Psoas muscle (tissue), 8 donors: ENCODE results near the gene OTUD7B. TPM values are rescaled to one million over a fixed set of nuclear protein-coding genes. Genes with fewer than 3 reads are reported as not detected.

ENCODE experiments used
- ATAC-seq, 4 donors: fragments of 200-7000 bp; cut with Tn5 transposase; one replicate each; pipeline ENCODE4 v1.9.1; 2020; ENCODE audit warnings: moderate library complexity in 3 of 4, mild to moderate bottlenecking in 2 of 4
- DNase-seq, 2 donors: peaks; one replicate each; pipeline ENCODE4 v3.0.0-alpha.2; 2020
- H3K27ac ChIP-seq: fragments of 200-600 bp; one replicate; pipeline ENCODE4 v1.8.0; 2022
- H3K27me3 ChIP-seq, 3 donors: fragments of 200-600 bp in 1 of 3; one replicate each; pipeline versions ENCODE4 v1.6.1 to v1.8.0; 2013 to 2022; ENCODE audit warnings: low read length in 2 of 3, mild to moderate bottlenecking in 2 of 3, moderate library complexity in 1 of 3; ENCODE audit not compliant: insufficient read depth in 3 of 3
- H3K36me3 ChIP-seq, 2 donors: fragments of 200-600 bp in 1 of 2; one replicate each; pipeline versions ENCODE4 v1.6.1 to v1.8.0; 2013 to 2022; ENCODE audit warnings: low read depth in 1 of 2, mild to moderate bottlenecking in 1 of 2, moderate library complexity in 1 of 2; ENCODE audit not compliant: insufficient read depth in 1 of 2
- H3K4me1 ChIP-seq: fragments of 200-600 bp; one replicate; pipeline ENCODE4 v1.8.0; 2022
- H3K4me3 ChIP-seq: fragments of 200-600 bp; one replicate; pipeline ENCODE4 v1.8.0; 2022; ENCODE audit warnings: mild to moderate bottlenecking
- H3K9me3 ChIP-seq: fragments of 200-600 bp; one replicate; pipeline ENCODE4 v1.8.0; 2022
- CTCF ChIP-seq: fragments of 200-600 bp; IDR thresholded peaks from one replicate; pipeline ENCODE4 v1.8.0; 2022; ENCODE audit warnings: antibody characterized with exemption
- WGBS, 3 donors: extraction: QIAGEN DNeasy Blood & Tissue Kit; methylation state at CpG; one replicate each; pipeline versions ENCODE4 v1.1.6 to v1.1.7; 2013; 5-methylcytosine and 5-hydroxymethylcytosine counted together
- intact Hi-C, 2 donors: fragments of 100-400 bp; cut with DNase I; formaldehyde crosslinking; loops; one replicate each; pipeline versions ENCODE4 v1.11.0 to v1.14.2; 2022
- polyA plus RNA-seq, 3 donors: library from polyadenylated mRNA; stranded (reverse); fragments of 200-250 nt; gene quantifications; one replicate each; pipeline ENCODE4 v1.2.3, GENCODE V29; 2013
- total RNA-seq, 4 donors: library from RNA; stranded (reverse); fragmentation: NEBNext Ultra II Directional in 2 of 4; extraction: Animal tissue kit (Norgen Biotek cat#: 25700) in 2 of 4; gene quantifications; one replicate each; pipeline versions ENCODE4 v1.2.1 to v1.2.4, GENCODE V29; 2021 to 2023
- donor health status: healthy with polysubstance abuse.
- donor health status: DM: no; HTN: no; CAD: no; lungs with moderate emphysema.
- donor health status: Bipolar disorder and iron deficiency.
- donor health status: healthy.
- donor health status: DM: yes; HTN: yes; CAD: no.
- donor health status: DM: no; HTN: no; CAD: no.
- donor health status: DM: no; HTN: no; CAD: no.
- donor health status: DM: yes; HTN: yes; CAD: no.

Gene OTUD7B
- total and polyA plus RNA-seq, 7 donors = 6.8 to 62.0 (median 47.4) TPM

GRCh38 chr1:150051089-150051373, 40.5 kb upstream of the OTUD7B start:
- Histone ChIP-seq H3K27me3 (no peaks in the 10 kb centered on the region), H3K27ac (no peak overlapping the region), H3K4me1 (no peaks in the 10 kb centered on the region), H3K4me3 (no peak overlapping the region), H3K36me3 (peaks cover 0 to 8% of the 10 kb centered on the region in 2 donors), H3K9me3 (no peaks in the 10 kb centered on the region)
- ATAC-seq = peak in 1 of 4 donors; percentile 45
- 60 to 73% (median 73%) methylated on average over 7 of the region's 7 CpGs for WGBS, 3 donors
- no peak for TF ChIP-seq CTCF
- intact Hi-C loops = loop anchor here (2.0 to 10.0 kb wide), 2 partner anchors 88 to 166 kb away; a partner anchor contains a TSS
- DNase-seq = no peak

- no peak for DNase-seq
- H3K36me3 ChIP-seq = peaks cover 0 to 8% of the 10 kb centered on the region in 2 donors
- H3K4me1 ChIP-seq = no peaks in the 10 kb centered on the region
- no peak for ATAC-seq
- H3K4me3 ChIP-seq = no peak overlapping the region
- H3K9me3 ChIP-seq = no peaks in the 10 kb centered on the region
- no peak for TF ChIP-seq CTCF
- no peaks in the 10 kb centered on the region for H3K27me3 ChIP-seq
- intact Hi-C loops = loop anchor here (1.0 to 10.0 kb wide), 3 partner anchors 87 to 165 kb away; a partner anchor contains a TSS
- WGBS, 3 donors = 87 to 93% (median 91%) methylated on average over 2 of the region's 2 CpGs
- H3K27ac ChIP-seq = no peak overlapping the region
Measured at GRCh38 chr1:150049926-150050325, 39.4 kb upstream of the OTUD7B start.

GRCh38 chr1:150034336-150034735, 23.8 kb upstream of the OTUD7B start:
- intact Hi-C loops = no loop called here
- DNase-seq (no peak), ATAC-seq (no peak)
- Histone ChIP-seq H3K27ac (no peak overlapping the region), H3K9me3 (no peaks in the 10 kb centered on the region), H3K4me3 (no peak overlapping the region), H3K4me1 (no peaks in the 10 kb centered on the region), H3K27me3 (no peaks in the 10 kb centered on the region), H3K36me3 (no peaks in the 10 kb centered on the region)
- TF ChIP-seq CTCF = no peak

- Histone ChIP-seq H3K36me3 (no peaks in the 10 kb centered on the region), H3K27me3 (no peaks in the 10 kb centered on the region), H3K27ac (no peak overlapping the region), H3K4me3 (no peak overlapping the region), H3K9me3 (no peaks in the 10 kb centered on the region), H3K4me1 (no peaks in the 10 kb centered on the region)
- WGBS, 3 donors = 96 to 100% (median 96%) methylated on average over 1 of the region's 1 CpG
- TF ChIP-seq CTCF = no peak
- intact Hi-C loops = no loop called here
- DNase-seq (no peak), ATAC-seq (no peak)
Measured at GRCh38 chr1:150028322-150028721, 17.8 kb upstream of the OTUD7B start.

GRCh38 chr1:150024156-150024555, 13.6 kb upstream of the OTUD7B start:
- WGBS, 3 donors = 80 to 96% (median 92%) methylated on average over 2 of the region's 2 CpGs
- intact Hi-C loops = no loop called here
- TF ChIP-seq CTCF = no peak
- no peak for DNase-seq
- Histone ChIP-seq H3K4me3 (no peak overlapping the region), H3K27me3 (no peaks in the 10 kb centered on the region), H3K27ac (no peak overlapping the region), H3K9me3 (no peaks in the 10 kb centered on the region), H3K4me1 (peaks cover 12% of the 10 kb centered on the region), H3K36me3 (no peaks in the 10 kb centered on the region)
- no peak for ATAC-seq
